ENCODE measurements around the gene TFPI2.

DNA sequence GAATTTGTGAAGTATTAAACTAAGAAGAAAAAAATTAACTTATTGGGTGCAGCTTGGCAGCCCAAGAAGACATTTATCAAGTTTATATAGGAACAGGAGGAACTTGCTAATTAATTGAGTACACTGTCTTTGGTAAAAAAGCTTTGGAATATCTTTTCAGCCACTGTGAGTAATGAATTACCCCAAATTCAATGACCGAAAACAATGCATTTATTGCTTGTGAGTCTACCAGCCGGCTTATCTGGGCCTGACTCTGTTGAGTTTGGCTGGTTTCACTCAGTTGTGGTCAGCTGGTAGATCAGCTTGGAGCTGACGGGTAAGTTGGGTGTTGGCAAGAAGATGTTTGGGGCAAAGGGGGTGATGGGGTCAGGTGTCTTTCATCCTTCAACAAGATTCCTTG is 42.6 kb upstream of the TFPI2 start:
- TF ChIP-seq, protein P1, sequence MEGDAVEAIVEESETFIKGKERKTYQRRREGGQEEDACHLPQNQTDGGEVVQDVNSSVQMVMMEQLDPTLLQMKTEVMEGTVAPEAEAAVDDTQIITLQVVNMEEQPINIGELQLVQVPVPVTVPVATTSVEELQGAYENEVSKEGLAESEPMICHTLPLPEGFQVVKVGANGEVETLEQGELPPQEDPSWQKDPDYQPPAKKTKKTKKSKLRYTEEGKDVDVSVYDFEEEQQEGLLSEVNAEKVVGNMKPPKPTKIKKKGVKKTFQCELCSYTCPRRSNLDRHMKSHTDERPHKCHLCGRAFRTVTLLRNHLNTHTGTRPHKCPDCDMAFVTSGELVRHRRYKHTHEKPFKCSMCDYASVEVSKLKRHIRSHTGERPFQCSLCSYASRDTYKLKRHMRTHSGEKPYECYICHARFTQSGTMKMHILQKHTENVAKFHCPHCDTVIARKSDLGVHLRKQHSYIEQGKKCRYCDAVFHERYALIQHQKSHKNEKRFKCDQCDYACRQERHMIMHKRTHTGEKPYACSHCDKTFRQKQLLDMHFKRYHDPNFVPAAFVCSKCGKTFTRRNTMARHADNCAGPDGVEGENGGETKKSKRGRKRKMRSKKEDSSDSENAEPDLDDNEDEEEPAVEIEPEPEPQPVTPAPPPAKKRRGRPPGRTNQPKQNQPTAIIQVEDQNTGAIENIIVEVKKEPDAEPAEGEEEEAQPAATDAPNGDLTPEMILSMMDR (conservative IDR thresholded peaks at IDR 0.05; ENCODE audit: low read depth, low read length) = no peak
- TF ChIP-seq EZH2phosphoT487 (IDR thresholded peaks at IDR 0.05; ENCODE audit: borderline replicate concordance, low read length) (no peak), EZH2 (IDR thresholded peaks at IDR 0.05; ENCODE audit: low read length, unreplicated experiment) (no peak)

Measured in PC-3 (cell line).